AG08396 (cell line): Measurements from ENCODE around the gene CYFIP1.
A peak's percentile ranks its signal among the peaks of the same experiment; 100 is the strongest.

Source experiments
- DNase-seq: peaks from one replicate; pipeline ENCODE4 v3.0.0; 2012; ENCODE audit warnings: low spot score, mixed read lengths

CYFIP1 gene

GRCh38 chr15:22889146-22889818 is 90.9 kb downstream of the CYFIP1 start:
- DNase-seq = no peak

GRCh38 chr15:22888120-22888859 is 91.9 kb downstream of the CYFIP1 start:
- DNase-seq = peak; percentile 95

- peak; percentile 80 for DNase-seq
Observed at GRCh38 chr15:22887157-22887951, 92.8 kb downstream of the CYFIP1 start.

GRCh38 chr15:22885120-22885519 is 95.0 kb downstream of the CYFIP1 start:
- DNase-seq = no peak

GRCh38 chr15:22884344-22884743 is 95.8 kb downstream of the CYFIP1 start:
- no peak for DNase-seq

GRCh38 chr15:22883196-22883595 is 97.0 kb downstream of the CYFIP1 start:
- DNase-seq = no peak

- no peak for DNase-seq
Observed at GRCh38 chr15:22881739-22882440, 98.3 kb downstream of the CYFIP1 start.

GRCh38 chr15:22880981-22881738 is 99.0 kb downstream of the CYFIP1 start:
- DNase-seq = no peak

GRCh38 chr15:22880068-22880980 is 99.8 kb downstream of the CYFIP1 start:
- no peak for DNase-seq

- no peak for DNase-seq
Observed at GRCh38 chr15:22878103-22878502, 102.1 kb downstream of the CYFIP1 start.

- no peak for DNase-seq
Observed at GRCh38 chr15:22877607-22878006, 102.6 kb downstream of the CYFIP1 start.

- DNase-seq = no peak
Observed at GRCh38 chr15:22877117-22877516, 103.1 kb downstream of the CYFIP1 start.

- no peak for DNase-seq
Observed at GRCh38 chr15:22874966-22875365, 105.2 kb downstream of the CYFIP1 start.

GRCh38 chr15:22874256-22874655 is 105.9 kb downstream of the CYFIP1 start:
- DNase-seq = no peak

GRCh38 chr15:22873841-22874240 is 106.3 kb downstream of the CYFIP1 start:
- DNase-seq = no peak

- DNase-seq = peak; percentile 58
Observed at GRCh38 chr15:22872936-22873701, 107.0 kb downstream of the CYFIP1 start.

- DNase-seq = no peak
Observed at GRCh38 chr15:22871481-22872086, 108.6 kb downstream of the CYFIP1 start.

GRCh38 chr15:22870865-22871264 is 109.3 kb downstream of the CYFIP1 start:
- no peak for DNase-seq

- no peak for DNase-seq
Observed at GRCh38 chr15:22869856-22870255, 110.3 kb downstream of the CYFIP1 start.
